GM18507 (cell line): ENCODE data around the gene LSR.

Experiments
- DNase-seq: peaks from one replicate; pipeline ENCODE4 v3.0.0; 2011; ENCODE audit warnings: low read depth; ENCODE audit not compliant: insufficient read length; ENCODE audit errors: extremely low spot score
- FAIRE-seq: peaks from 2 replicates; lab custom pipeline; 2011; peaks lifted over from hg19 to GRCh38; lab: Jason Lieb, UNC

LSR gene

GRCh38 chr19:35311901-35312665 is 63.3 kb downstream of the LSR start:
- DNase-seq (no peak), FAIRE-seq (no peak)

GRCh38 chr19:35313587-35313986 is 64.8 kb downstream of the LSR start:
- no peak for DNase-seq
- no peak for FAIRE-seq

- FAIRE-seq, result no peak
- no peak for DNase-seq
Measured at GRCh38 chr19:35314031-35314430, 65.2 kb downstream of the LSR start.

GRCh38 chr19:35314858-35315470 is 66.2 kb downstream of the LSR start:
- FAIRE-seq (no peak), DNase-seq (no peak)

GRCh38 chr19:35315883-35316282 is 67.1 kb downstream of the LSR start:
- FAIRE-seq, result no peak
- no peak for DNase-seq

GRCh38 chr19:35316560-35316959 is 67.8 kb downstream of the LSR start:
- DNase-seq (no peak), FAIRE-seq (no peak)
